GM10266 (cell line): ENCODE measurements around the gene CRTC3.

Source experiments
- DNase-seq: peaks from one replicate; pipeline ENCODE4 v3.0.0; 2012; ENCODE audit errors: extremely low spot score
- CTCF ChIP-seq: IDR thresholded peaks from 2 replicates; pipeline ENCODE4 v1.5.1; 2012; ENCODE audit warnings: mild to moderate bottlenecking, low read depth; ENCODE audit not compliant: control insufficient read depth, insufficient read depth; ENCODE audit errors: missing control alignments

Gene CRTC3

DNA sequence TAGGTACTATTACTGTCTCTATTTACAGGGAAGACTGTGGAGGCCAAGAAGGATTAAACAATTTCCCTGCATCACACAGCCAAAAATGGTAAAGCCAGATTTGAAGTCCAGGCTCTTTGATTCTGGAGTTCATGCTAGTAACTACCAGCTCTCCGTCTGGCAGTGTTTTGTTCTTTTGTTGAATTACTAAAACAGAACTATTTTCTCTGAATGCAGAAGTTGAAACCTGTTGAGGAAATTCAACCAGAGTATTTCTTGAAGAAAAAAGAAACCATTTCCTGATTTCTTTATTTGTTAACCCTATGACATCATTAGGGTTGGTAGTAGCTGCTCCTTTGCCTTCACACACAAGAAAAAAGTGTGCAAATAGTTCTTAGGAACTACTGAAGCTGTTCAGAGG lies 34.3 kb downstream of the CRTC3 start:
- DNase-seq: no peak

DNA sequence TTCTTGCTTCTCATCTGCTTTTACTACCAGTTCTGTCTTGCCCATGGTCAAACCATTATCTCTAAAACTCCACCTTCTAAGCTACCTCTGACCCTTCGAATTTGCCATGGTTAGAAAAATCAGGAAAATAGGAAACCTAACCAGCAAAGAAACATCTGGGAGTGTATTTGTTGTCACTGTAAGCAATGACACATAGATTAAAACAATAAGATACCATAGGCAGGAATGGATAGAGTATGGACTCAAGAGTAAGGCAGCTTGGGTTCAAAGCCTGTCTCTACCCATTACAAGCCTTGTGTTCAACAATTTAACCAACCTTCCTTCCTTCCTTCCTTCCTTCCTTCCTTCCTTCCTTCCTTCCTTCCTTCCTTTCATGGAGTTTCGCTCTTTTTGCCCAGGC lies 34.9 kb downstream of the CRTC3 start:
- no peak for DNase-seq

More for the DNA sequence above, 34.3 kb downstream of the CRTC3 start:
- TF ChIP-seq CTCF: no peak

DNA sequence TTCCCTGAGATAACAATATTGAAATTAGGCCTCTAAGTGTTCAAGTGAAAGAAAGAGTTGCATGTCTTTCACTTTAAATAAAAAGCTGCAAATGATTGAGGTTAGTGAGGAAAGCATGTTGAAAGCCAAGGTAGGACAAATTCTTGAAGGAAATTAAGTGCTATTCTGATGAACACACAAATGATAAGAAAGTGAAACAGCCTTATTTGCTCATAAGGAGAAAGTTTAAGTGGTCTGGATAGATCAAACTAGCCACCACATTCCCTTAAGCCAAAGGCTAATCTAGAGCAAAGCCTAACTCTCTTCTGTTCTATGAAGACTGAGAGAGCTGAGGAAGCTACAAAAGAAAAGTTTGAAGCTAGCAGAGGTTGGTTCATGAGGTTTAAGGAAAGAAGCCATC lies 36.1 kb downstream of the CRTC3 start:
- no peak for TF ChIP-seq CTCF
- no peak for DNase-seq

More for the DNA sequence above, 34.9 kb downstream of the CRTC3 start:
- no peak for TF ChIP-seq CTCF

DNA sequence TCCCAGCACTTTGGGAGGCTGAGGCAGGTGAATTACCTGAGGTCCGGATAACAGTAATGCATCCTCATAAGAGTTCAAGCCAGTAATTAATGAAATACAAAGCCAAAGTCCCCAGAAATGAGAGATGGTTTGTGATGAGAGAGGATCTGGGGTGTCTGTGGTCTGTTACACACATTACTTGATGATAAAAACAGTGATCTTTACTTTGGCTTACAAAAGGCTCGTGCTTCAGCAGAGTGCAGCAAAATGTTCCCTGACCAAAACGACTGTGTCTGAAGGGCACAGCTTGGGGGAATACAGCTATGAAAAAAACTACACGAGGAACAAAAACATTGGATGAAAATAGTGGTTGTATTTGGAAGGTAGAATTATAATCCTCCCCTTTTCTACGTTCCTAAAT lies 40.9 kb downstream of the CRTC3 start:
- DNase-seq: no peak
- TF ChIP-seq CTCF: no peak

DNA sequence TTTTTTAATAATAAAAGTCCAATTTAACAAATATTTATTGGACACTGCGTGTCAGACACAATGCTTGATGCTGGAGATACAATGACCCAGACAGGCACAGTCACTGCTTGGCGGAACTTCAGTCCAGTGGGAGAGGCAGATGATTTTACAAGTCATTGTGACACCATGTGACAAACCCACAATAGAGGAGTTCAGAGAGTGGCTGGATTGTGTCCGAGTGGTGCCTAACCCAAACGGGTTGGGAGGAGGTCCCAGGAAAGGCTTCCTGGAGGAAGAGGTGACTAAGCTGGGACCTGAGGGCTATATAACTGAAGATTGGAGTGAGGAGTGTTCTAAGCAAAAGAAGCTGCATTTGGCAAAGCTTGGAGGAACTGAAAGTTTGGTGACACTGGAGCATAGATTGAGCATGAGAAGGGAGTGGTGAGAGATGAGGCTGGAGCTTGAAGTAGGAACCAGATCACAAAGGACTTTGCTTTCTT lies 41.4 kb downstream of the CRTC3 start:
- TF ChIP-seq CTCF: no peak
- no peak for DNase-seq

- DNase-seq: no peak
- TF ChIP-seq CTCF: no peak
These were observed 43.2 kb downstream of the CRTC3 start for GRCh38 chr15:90572893-90573292.

DNA sequence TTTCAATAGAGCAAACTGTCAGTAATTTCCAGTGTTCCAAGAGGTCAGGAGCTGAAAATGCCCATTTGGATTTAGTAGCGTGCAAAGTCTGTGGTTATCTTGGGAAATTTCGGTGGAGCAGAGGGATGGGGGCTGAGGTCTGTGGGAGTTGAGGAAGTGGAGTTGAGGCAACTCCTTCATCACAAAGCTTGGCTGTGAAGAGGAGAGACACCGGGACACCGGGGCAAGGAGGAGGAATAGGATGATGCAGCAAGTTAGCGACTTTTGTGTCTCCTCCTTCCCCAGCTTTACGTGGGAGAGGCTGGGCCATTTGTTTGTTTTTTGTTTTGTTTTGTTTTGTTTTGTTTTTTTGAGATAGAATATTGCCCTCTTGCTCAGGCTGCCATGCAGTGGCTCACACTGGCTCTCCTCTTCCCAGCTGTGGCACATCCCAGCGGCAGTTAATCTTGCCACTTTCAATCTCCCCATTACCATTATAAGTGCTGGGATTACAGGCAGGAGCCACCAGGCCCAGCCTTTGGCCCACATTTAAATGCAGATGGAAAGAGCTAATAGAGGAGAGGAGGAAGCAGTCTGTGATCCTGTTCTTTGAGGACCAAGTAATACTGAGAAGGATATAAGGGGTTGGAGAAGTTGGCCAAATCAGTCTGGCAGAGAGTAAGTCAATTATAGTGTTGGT lies 47.1 kb downstream of the CRTC3 start:
- no peak for DNase-seq
- no peak for TF ChIP-seq CTCF
